ENCODE measurements around the gene ZNF775.
A peak's percentile ranks its signal among the peaks of the same experiment; 100 is the strongest.

ZNF775 gene

DNA sequence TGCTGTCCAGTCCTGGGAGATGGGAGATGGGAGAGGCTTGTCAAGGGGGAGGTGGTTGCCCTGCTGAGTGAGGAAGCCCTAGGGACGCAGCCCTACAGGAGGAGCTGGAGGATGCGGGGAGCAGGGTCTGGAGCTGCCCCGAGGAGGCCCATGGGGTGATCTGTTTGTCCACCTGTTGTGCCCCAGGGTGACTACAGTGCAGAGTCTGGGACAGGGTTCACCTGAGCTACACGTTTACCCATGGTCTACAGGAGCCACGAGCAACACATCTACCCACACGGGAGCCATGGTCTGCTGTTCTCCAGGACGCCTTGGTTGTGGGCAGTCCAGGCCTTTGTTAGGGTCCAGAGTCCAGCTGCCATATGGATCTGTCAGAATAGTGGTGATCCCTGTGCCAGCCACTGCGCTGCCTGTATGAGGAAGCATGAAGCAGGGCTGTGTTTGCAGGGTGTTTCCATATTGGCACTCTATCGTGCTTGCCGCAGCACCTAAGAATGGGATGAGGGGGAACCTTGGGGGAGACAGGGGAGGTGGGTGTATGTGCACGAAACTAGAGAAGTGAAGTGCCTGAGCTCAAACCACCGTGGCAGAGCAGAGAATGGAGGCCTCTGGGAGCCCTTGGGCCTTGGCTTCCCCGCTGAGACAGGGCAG is 23.7 kb downstream of the ZNF775 start:
- DNase-seq, result no peak

- DNase-seq, result peak in 1 of 2 experiments; percentile 19
Measured at GRCh38 chr7:150403376-150404171, 24.4 kb downstream of the ZNF775 start.

- no peak for DNase-seq
Measured at GRCh38 chr7:150404172-150404804, 25.2 kb downstream of the ZNF775 start.

DNA sequence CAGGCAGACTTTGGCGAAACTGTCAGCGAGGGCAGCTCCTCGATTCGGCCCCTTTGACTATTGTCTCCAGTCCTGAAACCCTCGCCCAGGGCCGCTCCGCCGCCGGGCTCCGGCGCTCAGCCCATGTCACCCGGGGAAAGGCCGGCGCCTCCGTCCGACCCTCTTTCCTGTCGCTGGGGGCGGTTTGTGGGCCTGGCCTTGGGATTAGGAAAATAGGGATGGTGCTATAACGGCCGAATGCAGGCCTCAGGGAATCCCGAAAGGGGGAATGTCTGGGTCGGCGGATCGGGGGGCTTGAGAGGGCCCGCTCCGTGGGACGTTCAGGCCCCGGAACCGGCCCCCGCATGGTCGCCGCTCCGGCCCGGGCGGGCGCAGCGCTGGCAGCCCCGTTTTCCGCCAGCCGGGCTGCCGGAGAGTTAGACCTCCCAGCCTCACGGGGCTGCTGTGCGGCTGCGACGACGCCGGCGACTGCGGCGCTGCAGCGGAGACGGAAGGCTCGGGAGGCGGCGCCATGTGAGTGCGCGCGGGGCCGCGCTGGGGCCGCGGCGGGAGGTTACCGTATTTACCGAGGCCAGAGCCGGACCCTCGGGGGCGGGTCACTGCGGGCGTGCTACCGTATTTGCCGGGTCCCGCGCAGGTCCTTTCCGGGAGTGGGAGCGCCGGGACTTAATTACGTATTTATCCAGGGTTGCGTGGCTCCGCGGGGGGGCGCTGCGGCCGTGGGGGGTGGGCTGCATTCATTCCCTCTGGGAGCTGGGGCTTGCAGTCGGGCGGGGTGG is 25.9 kb downstream of the ZNF775 start:
- peak; percentile 65 to 69 for DNase-seq

DNA sequence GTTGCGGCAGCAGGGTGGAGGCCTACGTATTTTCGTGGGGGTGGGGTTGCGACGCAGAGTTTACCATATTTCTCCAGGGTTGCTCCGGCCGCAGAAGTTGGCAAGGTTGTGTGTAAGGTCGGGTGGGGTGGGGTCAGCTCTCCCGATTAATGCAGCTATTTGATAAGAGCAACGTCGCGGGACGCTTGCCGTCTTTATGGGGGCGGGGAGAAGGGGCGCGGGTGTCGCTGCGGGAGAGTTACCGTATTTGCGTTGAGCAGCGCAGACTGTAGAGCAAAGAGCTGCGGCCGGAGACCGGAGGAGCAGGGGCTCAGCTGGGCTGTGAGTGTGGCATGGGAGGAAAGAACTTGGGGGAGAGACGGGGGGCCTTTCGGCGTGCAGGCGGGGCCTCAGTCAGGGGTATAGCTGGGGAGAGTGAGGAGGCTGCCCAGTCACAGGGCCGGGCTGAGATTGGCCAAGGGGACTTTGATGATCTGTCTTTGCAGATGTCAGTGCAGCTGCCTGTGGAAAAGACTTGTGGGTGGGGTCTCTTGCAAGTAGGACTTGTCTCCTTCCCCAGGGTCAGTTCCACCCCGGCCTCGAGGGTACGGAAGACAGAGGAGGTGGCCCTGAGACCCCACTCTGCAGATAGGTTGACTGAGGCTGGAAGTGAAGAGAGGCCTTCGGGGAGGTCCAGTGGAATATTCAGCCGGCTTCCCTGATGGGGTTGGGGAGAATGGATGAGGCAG is 26.6 kb downstream of the ZNF775 start:
- peak; percentile 29 to 40 for DNase-seq

GRCh38 chr7:150406312-150406566 is 27.1 kb downstream of the ZNF775 start:
- no peak for DNase-seq

DNA sequence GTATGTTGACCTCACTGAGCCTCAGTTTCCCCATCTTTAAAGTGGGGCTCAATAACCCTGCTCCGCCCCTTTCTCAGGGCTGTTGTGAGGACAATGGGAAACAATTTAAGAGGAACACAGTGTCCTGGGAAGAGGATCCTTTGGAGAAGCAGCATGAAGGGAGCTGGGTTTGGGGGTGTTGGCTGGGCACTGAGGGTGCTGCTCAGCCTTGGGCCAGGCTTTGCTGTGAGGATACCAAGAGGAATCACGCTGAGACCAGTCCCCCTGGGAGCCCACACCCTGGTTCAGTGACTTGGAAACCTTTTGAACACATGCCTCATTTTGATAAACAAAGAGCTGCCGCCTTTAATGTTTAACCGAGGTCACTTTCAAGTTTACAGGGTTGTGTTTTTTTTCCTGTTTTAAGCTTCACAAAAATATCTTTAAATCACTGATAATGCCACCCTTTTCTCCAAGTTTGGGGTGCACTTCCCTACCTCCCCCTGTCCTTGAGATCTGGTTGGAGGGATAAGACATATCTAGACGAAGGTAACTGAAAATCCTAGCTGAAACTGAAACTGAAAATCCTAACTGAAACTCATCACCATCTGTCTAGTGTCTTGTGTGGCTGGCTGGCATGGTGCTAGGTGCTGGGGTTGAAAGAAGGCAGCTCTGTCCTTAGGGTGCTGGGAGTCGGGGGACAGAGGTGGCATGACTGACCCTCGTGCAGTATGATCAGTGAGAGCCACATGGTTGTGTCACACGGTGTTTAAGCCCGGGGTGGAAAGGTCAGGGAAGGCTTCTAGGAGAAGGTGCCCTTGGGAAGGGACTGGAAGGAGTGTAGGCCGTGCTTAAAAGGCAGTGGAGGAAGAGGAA is 27.7 kb downstream of the ZNF775 start:
- no peak for DNase-seq

GRCh38 chr7:150407588-150408392 is 28.7 kb downstream of the ZNF775 start:
- no peak for DNase-seq

DNA sequence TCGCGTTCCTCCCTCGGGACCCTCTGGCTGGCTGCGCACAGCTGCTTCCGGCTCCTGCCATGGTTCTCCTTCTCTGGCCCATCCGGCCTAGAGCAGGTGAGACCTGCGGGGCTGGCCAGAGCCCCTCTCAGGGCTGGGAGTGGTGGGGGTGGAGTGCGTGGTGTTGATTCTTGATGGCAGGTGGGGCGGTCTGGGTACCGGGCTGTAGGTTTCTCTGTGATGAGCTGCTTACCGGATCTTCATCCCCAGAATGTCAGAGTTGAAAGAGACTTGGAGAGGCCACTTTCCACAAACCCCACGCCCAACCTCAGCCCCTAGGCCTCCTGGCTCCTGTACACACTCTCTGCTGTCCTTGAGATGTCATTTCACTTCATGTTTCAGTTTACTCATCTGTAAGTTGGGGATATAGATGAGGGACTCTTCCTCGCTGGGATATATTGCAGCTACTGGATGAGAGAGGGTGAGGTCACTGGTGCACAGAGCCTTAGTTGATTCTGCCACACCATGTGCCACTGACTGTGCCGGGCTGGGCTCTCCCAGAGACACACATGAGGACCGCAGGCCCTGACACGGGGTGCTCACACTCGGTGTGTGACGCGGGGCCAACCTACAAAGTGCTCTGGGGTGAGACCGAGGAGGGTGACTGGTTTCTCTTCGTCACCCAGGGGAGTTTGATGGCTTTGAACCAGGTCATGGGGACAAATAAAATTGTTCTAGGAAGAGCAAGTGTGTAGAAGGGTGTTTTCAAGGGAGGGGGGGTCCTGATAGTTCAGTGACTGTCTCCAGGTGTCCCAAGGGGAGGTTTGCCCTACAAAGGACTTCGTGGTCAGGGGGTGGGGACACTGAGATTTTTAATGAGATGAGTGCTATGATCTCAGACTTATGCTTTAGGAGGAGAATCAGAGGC is 29.5 kb downstream of the ZNF775 start:
- no peak for DNase-seq

DNA sequence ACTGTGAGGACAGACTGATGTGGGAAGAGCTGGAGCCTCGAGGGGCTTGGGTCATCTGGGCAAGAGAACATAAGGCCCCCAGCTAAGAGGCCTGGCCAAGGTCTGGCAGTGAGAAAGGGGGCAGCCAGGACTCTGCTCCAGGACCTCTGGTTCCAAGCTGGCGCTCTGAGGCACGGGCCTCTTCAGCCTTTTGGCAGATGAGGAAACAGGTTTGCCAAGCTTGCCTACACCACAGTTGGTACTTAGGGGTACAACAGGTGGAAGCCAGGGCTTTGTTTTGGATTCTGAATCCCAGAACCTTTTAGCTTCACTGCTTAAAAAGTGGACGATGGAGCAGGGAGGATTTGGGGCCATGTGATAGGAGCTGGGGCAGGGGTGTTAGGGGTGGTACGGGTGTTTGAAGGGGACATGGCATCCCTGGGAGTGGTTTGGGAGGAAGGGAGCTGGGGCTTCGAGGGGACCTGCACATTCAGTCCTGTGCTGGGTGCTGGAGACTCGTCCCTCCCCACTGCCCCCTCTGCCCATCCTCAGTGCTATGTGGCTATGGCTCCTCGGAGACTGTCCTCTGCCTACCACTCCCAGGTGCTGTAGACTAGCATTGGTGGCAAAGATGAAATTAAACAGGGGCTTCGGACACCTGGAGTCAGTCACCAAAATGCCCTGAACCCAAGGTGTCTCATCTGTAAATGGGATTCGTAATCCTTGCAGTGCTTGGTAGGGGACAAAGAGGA is 30.3 kb downstream of the ZNF775 start:
- DNase-seq, result no peak

DNA sequence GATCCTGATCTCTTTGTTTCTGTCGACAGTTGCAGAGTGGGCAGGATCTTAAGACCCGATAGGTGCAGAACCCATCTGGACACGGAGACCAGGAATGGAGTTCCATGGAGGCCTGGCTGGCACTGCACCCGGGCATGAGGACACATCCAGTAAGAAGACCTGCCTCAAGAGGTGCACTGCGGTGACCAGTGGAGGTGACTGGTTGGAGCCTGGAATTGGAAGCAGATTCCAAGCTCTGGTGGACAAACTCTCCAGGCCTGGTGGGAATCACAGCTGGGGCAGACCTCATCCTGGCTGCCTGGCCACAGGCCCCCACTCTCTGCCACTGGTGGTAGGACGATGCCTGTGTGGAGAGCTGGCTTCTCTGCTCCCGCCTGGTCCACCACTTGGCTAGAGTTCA is 31.0 kb downstream of the ZNF775 start:
- no peak for DNase-seq

DNA sequence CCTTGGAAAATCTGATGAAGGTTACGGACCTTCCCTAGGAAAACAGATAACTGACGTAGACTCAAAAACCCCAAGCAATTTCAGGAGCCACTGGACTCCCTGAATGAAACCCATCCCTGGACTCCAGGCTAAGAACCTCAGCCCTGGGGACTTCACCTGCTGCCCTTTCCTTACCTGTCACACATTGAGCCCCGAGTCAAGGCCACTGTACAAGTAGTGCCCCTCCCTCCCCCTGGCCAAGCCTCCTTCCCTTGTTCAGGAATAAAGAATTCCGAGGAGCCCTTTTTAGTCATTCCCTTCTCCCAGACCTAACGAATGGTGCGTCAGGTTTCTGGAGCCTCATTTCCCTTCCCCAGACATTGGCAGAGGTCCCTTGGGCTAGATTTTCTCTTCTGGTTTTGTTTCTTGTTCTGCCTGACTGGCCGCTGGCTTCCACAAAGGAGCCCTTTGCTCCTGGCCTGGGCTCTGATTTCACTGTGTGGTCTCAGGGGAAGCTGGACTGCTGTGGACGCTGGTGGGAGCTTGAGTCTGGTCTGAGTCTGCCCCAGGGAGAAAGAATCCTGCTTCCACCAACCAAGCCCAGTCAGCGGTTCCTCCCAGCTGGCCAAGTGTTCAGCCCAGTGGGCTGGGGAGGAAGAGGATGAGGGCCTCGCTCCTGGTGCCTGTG is 31.7 kb downstream of the ZNF775 start:
- no peak for DNase-seq

- DNase-seq, result no peak
Measured at GRCh38 chr7:150411606-150412005, 32.5 kb downstream of the ZNF775 start.

DNA sequence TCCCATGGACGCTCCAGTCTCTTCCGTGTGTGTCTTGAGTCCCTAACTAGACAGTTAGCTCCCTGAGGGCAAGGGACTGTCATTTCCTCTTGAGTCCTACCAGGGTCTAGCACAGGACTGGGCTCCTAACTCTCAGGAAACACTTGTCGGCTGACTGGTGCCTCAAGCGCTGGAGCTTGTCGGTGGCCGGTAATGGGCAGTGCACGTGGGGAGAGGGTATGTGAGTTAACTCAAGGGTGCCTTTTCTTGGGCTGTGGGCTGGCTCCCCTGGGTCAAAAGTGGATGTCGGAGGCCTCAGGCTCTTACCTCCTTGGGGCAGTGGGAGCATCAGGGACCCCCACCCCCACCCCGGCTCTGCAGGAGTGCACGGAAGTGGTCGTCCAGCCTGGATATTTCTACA is 32.9 kb downstream of the ZNF775 start:
- no peak for DNase-seq

- no peak for DNase-seq
Measured at GRCh38 chr7:150412518-150413488, 33.7 kb downstream of the ZNF775 start.

- DNase-seq, result no peak
Measured at GRCh38 chr7:150413640-150414081, 34.5 kb downstream of the ZNF775 start.
